Stimulated activated CD8-positive, alpha-beta memory T cell treated with anti-CD3 and anti-CD28 coated beads, Interleukin-4, amount 100 ng/mL, for 24 hours (primary cell): ENCODE data around the gene ZNF407.

Experiments
- DNase-seq: peaks from one replicate; pipeline ENCODE4 v3.0.0-alpha.2; 2020; ENCODE audit warnings: low read depth

The ZNF407 gene

GRCh38 chr18:74789078-74789477 lies 191.4 kb downstream of the ZNF407 start:
- DNase-seq, result no peak

DNA sequence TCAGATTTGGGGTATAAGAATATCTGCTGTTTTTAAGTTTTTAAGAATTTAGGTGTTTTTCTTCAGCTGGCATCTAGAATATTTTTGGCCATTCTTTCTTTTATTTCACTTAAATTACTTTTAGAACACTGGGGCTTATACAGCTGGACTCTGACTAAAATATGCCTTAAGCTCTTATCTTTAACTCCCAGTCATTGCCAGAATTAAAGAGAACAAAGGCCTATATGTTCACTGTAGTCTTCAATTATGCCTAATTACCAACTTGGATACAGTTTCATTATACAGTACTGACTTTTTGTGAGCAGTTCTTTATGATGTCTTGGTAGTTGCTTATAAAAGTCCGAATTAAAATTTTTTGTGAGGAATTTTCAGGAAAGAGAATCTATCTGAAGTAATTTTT lies 192.8 kb downstream of the ZNF407 start:
- no peak for DNase-seq

- DNase-seq, result no peak
Observed at GRCh38 chr18:74791501-74792194, 194.0 kb downstream of the ZNF407 start.

GRCh38 chr18:74793746-74794145 lies 196.1 kb downstream of the ZNF407 start:
- DNase-seq, result no peak

DNA sequence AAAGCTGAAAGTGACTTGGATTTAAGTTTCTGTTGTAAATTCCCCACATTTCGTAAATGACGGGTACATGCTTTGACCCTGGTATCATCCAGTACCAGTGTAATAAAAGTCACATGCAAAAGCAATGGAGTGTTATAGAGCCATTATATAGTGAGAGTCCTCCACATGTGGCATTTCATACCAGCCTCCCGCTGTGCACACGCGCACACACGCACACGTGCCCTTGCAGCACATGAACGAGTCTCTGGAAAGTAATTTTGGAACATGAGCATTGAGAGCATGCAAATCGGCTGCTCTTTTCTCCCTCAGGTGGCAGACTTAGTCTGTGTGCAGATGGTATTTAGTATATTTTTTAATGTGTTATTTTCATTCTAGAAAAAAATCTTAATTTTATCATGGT lies 198.1 kb downstream of the ZNF407 start:
- no peak for DNase-seq

GRCh38 chr18:74796211-74796610 lies 198.5 kb downstream of the ZNF407 start:
- no peak for DNase-seq

GRCh38 chr18:74796841-74797576 lies 199.3 kb downstream of the ZNF407 start:
- DNase-seq, result no peak

DNA sequence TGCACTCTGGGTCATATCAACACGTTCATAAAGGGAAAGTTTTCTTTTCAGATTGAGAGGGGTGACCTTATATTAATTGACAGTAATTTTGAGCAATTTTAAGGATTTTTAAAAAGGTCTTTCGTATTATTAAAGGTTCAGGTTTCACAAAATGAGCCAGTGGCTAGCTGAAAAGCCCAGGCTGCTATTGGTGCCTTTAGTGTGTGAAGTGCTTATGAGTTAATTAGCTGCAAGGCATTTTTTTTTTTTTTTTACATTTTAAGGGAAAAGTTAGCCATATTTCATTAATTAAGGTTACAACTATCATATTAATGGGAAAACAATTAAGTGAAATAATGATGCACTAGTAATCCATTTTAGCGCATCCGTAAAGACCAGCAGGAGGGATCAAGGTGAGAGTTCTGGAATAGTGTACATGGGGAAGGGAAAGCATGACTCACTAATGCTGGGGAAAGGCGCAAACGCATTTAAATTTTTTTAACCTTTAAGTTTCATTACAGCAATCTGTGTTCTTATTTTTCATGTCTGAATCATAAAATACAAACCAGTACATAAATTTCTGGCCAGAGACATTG lies 200.0 kb downstream of the ZNF407 start:
- no peak for DNase-seq

DNA sequence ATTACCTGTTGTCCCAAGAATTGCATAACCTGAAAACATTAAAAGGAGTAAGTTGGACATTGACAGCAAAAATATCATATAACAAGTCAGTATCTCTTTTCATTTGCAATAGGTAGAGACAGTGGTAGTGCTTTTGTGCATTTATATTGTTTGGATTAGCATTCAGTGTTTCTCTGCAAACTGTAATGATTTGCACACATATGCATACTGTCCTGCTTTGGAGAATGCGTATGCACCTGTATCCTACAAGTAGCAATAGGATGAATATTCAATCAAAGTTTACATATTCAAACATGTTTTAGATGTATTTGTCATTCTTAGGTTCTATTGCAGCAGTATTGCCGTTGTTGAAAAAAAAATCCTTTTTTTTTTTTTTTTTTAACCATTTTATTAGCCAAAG lies 201.9 kb downstream of the ZNF407 start:
- no peak for DNase-seq

- no peak for DNase-seq
Observed at GRCh38 chr18:74800098-74800497, 202.4 kb downstream of the ZNF407 start.

- no peak for DNase-seq
Observed at GRCh38 chr18:74803117-74803516, 205.4 kb downstream of the ZNF407 start.

GRCh38 chr18:74803769-74804168 lies 206.1 kb downstream of the ZNF407 start:
- no peak for DNase-seq

DNA sequence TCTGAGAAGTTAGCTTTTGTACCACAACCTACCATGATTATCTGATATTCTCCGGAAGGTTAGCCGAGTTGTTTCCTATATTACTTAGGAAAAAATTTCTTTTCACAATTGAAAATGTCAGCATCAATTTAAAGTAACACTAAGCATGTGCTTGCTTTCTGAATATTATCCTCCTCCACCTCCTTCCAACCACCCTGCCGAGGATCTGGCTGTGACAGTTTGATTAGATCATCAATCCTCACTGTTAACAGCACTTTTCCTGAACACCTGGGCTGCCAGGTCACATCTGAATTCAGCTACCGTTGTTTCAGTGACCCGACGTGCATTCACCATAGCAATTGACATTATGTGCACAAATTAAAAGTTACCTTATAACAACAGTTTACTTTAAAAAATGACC lies 207.0 kb downstream of the ZNF407 start:
- no peak for DNase-seq

DNA sequence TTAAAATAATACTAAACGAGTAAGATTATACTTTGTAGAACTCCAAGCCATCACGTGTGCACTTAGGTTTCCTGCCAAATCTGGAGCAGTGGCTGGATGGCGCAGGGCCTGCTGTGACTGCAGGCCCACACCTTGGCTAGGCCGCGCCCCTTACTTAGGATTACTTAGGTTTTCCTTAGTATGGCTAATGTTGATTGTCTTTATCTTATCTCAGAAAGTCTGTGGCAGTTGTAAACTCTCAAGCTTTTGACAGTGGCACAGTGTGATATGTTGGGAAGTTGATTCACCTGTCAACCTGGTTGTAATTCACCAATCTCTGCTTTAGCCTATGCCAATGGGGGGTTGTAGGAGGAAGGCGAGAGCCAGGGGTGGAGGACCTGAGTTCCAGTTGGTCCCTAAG lies 208.4 kb downstream of the ZNF407 start:
- DNase-seq, result no peak

GRCh38 chr18:74806700-74807416 lies 209.2 kb downstream of the ZNF407 start:
- DNase-seq, result no peak

GRCh38 chr18:74817576-74817975 lies 219.9 kb downstream of the ZNF407 start:
- no peak for DNase-seq

- DNase-seq, result no peak
Observed at GRCh38 chr18:74818516-74819175, 221.0 kb downstream of the ZNF407 start.

DNA sequence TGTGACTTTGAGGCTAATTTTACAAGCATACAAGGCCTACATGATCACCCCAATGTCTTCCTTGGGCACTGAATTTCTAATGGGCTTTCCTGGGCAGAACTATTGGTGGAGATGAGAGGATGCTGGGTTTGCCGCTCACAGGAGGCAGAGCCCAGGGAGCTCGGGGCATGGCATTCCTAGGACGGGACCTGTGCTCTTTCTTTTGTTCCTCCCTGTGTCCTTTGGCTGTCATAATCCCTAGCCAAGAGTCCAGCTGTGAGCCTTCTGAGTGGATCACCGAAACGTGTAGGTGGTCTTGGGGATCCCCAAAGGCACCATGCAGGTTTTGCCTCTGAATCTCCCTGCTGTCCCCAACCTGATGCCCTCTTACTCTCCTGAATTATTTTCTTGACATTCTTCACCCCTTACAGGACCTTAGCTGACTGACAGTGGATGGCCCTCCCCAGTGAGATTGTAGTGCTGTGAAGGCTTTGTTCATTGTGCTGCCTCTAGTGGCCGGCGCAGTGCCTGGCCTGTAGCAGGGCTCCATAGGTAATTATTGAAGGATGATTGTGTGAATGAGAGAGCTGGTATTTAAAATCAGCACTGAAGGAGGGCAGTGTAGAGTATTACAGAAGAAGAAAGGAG lies 221.9 kb downstream of the ZNF407 start:
- no peak for DNase-seq

DNA sequence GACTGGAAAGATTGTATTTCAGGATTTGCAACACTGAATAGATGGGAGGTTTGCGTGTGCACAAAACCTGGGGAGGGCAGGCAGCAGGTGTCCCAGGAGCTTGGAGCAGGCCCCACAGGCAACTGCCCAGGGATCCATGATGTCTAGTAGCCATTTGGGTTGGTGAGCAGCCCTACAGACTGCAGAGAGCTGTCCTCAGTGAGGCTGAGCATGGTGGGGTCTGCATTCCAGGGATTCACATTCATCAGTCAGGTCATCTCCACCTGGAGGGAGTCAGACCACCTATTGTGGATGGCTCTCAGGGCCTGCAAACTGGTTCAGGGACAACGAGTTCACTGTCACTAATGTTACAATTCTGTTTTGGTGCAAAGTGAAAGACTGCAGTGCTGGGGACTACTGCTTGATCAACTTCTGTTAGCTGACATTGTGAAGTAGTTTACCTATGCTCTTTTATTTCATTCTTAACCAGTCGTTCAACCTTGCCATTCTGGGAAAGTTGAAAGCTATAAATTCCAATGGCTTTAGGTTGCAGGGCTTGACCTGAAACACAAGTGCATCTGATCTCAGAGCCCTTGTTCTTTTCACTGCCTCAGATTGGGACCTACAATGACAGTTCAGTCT lies 222.6 kb downstream of the ZNF407 start:
- DNase-seq, result no peak

GRCh38 chr18:74825460-74825859 lies 227.8 kb downstream of the ZNF407 start:
- no peak for DNase-seq

DNA sequence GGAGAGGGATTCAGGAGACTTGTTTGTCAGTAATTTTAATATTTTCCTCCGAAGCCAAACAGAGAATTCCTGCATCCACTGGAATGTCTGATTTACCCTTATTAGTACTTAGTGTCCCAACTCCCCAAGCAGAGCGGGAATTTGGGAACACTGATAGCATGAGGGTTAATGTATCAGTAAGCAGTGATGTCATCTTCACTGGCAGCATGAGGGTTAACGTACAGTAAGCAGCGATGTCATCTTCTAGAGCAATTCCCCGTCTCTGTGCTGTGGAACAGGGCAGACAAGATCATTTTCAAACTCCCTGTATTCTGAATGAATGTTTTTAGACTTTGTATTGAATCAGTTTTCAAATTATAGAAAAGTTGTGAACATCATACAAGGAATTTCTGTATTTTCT lies 228.9 kb downstream of the ZNF407 start:
- DNase-seq, result no peak
